IPS DF 4.7 (cell line): ENCODE results near the gene SPOCK1.
A peak's percentile ranks its signal among the peaks of the same experiment; 100 is the strongest.

Source experiments
- DNase-seq: peaks from one replicate; pipeline ENCODE4 v3.0.0-alpha.2; 2013; ENCODE audit warnings: low spot score; ENCODE audit errors: extremely low read depth

Gene SPOCK1

DNA sequence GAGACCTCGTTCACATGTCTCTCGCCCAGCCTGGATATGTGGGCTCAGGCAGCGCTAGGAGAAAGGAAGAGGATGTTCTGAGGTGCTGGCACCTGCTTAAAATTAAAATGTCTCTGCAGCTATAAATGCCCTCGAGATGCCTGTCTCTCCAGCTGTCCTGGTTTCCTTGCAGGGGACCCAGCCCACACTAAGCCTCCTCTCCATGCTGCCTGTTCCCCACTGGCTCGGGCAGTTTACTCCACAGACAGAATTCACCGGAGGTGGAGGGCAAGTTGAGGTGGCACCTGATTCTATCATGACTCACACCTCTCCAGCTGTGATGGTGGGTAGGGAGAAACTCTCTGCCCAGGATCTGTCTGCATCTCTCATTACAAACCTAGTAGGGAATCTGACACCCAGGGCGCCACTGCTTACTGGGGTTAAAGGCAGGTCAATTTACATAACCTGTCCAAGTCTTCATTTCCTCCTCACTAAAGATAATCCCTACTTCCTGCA lies 420.9 kb downstream of the SPOCK1 start:
- DNase-seq, result no peak

DNA sequence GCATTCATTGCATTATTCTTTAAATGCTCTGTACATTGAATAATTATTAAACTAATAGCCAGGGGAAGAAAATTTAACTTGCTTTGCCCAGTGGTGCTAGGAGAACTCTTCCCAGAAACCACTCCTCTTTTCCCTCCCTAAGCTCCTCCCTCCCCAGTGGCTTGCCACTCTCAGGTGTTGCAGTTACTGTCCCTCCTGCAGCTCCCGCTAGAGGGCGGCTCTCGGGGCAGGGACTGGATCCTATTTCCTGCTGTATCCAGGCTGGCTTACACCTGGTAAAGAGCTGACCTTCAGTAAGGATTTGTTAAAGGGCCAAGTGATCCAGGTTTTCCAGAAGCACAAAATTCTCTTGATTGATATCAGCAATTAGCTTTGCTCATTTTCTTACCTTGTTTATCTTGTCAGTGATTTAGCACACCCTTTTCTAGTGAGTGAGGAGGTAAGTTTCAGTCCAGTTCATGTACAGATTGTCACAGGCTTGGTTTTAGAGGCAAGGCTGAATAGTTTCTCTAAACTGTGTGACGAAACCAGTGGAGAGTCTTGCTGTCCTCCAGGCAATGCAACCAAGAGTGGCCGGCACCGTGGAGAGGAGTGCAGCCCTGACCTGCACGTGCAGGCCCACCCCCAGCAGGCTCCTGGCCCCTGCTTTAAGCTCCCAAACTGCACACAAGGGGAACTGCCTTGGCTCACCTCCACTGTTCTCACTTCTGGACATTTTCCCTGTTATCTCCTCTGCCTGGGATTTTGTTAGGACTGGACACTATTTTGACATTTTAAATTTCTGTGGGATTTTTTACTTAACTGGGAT lies 423.8 kb downstream of the SPOCK1 start:
- DNase-seq, result peak; percentile 64

DNA sequence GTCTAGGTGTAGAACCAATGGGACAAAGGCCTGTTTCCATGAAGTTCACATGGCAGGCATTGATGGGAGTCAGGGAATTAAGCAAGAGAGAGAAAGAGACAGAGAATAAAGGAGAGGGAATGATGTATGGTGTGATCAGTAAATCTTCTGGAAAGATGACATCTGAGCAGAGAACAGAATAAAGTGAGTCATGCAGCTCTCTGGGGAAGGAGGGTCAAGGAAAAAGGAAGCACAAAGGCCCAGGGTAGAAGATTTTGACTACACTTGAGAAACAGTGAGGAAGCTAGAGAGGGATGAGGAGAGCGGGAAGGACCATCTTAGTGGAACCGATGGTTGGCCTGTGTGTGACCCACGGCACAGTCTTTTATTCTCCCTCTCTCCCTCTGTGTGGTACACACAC lies 425.9 kb downstream of the SPOCK1 start:
- DNase-seq, result no peak

DNA sequence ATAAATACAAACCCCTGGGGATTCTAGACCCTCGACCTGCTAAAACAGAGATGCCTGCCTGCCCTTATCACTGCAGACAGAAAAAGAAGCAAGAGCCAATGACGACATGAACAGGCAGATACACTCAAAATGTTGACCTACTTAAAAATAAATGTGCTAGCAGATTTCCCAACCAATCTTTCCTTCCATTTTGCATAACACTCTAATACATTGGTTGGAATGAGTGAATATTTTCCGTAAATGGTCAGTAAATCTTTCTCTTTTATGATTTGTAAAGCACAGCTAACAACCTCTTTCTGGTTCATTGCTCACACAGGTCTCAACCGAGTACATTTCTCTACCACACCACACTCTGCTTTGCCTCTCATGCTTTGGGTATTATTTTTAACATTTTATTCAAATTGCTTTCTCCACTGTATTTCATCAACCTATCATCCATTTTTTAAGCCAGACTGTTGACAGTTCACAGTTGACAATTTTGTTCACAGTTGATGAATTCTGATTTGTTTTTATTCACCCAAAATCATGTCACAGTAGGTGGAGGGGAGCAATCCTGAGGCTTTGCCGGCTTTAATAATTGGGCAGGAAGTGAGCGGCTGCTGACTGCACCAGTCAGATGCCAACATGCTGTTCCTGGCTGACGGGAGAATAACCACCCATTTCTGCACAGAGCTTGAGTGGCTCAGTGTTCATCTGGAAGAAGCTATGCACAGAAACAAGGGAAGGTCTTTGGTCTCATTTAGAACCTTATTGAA lies 426.6 kb downstream of the SPOCK1 start:
- no peak for DNase-seq

DNA sequence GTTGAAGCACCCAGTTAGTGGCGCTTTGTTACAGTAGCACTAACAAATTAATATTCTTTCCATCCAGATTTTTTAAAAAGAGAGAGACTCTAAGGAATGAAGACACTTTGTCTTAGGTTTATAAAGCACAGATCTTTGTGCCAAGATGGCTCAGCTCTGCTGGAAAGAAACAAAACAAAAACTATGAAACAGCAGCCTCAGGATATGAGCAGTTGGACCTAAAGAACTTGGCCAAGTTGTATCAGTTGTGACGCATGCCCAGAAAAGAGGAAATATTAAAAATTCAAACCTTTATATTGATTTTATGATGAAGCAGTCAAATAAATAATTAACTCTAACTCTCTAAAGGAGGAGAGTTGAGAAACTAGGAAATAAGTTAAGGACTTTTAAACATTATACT lies 427.2 kb downstream of the SPOCK1 start:
- DNase-seq, result no peak

DNA sequence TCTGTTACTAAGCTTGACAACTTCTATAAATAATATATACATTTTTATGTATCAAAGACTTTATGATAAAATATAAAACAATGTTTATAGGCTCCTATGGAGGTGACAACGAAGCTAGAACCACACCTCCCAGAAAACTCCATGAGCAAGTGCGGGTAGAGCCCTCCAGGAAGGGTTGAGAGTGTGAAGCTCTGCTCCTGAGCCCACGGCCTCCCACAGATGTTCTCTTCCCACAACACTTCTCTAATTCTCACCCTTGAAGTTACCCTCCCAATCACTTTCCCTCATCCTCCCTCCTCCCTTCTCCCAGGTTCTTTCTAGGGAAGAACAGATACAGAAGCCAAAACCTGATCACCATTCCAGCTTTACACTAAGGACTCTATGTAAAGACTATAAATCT lies 427.6 kb downstream of the SPOCK1 start:
- no peak for DNase-seq

DNA sequence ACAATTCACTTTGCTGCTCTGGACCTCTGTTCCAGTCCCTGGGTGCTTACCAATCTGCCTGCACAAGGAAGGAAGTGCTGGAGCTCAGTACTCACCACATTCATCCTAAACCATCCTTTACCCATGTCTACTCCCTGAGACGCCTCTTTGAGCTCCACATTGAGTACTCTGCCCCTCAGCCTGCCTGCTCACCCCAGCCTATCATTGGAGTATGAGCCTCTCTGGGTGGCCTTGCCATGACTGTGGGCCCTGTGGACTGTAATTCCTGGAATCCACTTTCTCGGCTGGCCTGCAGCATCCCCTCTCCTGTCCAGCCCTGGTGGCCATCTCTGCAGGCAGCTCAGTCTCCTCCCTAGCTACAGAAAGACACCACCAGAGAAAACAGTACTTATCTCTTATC lies 428.6 kb downstream of the SPOCK1 start:
- DNase-seq, result no peak

DNA sequence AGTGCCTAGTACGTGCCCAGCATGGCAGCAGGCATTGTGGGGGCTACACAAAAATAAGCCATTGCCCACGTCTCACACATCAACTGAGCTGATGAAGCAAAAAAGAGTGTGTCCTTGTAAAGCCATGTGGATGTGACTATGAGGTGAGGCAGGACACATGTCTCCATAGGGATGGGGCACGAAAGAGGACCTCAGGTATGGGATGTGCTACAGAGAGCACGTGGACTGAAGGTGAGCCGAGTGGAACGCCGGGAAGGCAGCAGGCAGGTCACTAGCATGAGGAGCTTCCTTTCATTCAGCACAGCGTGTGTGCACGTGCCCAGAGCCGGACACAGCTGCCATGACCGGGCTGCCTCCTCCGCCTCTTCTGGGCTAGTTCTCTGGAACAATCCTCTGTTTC lies 429.8 kb downstream of the SPOCK1 start:
- no peak for DNase-seq

DNA sequence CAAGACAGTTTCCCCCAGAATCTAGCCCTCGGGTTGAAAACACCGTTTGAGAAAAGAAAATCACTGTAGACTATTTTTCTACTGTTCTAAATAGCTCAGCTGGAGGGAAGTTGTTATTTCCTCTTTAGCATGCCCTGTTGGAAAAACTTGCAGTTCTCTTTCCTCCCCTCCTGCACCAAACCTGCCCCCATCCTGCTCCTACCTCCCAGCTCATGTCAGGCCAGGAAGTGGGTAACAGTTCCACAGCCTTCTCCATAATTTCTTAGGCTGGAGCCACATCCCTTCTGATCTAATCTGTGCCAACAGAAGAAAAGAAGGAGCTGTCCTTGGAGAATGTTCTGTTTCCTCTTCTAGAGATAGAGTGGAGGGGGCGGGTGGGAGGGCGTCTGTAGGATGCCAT lies 437.7 kb downstream of the SPOCK1 start:
- DNase-seq, result no peak

DNA sequence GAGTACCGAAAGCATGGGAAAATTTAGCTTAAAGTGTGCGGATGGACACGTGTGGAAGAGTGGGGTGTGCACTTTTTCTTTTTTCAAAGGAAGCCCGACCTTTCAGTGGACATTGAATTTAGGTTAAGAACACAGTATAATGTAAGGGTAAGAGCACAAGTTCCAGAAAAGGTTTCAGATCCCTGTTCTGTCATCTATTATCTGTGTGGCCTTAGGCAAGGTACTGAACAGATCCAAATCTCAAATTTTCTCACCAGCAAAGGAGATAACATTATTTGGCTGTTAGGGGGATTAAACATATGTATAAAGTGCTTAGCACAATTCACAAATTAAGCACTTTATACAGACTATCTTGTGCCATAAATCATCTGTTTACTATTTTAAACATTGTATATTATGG lies 441.0 kb downstream of the SPOCK1 start:
- no peak for DNase-seq

DNA sequence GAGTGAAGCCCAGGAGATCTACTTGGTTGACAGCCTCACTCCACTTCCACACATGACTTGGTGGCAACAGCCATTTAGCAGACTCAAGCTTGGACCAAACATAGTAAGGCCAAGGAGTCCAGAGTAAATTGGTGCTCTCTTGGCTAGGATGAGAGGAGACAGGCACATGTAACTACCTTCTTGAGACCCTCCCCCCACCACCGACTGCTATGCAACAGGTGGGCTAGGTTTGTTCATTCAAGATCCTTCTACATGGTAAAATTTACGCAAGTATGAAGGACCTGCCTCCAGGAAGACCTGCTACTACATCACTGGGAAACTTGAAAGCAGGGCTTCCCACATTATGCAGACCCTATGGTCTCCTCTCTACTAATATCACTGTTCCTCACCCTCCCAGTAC lies 442.4 kb downstream of the SPOCK1 start:
- no peak for DNase-seq

DNA sequence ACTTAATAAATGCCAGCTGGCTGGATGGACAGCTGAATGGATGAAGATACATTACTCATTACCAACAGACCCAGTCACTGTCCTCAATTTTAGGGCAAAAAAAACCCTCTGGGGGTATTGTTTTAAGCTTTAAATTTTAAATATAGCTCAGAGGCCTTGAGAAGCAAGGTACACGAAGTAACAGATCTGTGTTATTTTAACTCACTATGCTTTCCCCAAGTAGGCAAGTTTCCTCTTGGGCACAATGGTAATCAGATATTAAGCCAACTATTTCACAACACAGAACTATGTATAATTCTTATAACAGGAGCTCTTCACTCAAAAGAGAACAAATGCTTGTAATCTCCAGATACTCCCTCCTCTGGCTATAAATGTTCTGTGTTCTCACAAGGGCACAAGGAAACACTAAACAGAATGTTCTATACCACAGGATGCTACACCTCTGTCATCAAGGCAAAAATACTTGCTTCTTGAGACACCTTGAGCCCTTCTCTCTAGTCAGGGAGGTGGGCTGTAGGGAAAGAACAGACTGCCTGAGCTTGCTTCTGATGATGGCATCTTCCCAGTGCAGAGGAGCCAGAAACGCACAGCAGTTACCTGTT lies 443.8 kb downstream of the SPOCK1 start:
- no peak for DNase-seq

DNA sequence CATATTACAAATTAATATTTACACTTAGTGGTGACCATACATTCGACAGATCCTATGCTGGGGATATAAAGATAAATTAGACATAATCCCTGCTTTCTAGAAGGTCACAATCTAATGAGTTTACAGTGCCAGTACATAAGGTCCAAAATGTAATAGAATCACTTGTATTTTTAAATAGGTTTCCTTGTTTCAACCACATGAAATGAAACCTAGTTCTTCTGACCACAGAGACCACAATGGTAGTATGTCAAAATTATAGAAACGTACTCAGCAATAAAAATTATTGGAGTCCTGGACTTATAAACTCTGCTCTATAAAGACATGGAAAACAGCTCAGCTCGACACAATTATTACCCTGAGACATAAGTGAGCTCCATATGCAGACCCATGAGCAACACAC lies 444.3 kb downstream of the SPOCK1 start:
- no peak for DNase-seq

DNA sequence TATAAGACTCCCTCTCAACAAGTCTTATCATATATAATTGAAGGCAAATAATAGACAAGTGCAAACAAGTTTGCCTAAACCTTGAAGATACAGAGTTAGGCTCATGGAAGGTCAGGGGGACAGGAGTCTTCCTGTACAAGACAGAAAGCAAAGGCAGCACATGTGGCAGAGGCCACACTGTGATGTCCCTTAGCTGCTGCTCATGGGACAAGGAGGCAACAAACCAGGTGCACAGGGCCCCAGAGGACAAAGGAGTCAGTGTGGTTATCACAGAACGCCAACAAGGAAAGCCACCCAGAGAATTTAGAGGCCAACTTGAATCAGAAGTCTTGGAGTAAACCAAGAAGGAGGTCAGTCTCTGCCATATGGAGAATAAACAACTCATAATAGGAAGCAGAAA lies 444.8 kb downstream of the SPOCK1 start:
- no peak for DNase-seq

DNA sequence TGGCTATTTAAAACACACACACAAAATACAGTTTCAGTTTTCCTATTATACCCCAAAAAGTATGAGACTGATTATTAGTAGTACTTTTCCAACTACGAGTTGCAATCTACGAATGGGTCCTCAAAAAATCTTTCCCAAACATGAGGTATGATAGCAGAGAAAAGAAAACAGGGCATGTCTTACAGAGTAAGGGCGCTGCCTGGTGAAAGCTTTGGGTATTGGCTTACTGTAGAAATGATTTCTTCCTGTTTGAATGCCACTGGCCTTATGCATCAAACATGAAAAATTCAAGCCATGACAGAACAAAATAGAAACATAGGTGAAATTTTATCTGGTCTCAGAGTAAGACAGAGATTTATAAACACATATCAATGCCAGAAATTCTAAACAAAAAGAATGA lies 448.0 kb downstream of the SPOCK1 start:
- no peak for DNase-seq

DNA sequence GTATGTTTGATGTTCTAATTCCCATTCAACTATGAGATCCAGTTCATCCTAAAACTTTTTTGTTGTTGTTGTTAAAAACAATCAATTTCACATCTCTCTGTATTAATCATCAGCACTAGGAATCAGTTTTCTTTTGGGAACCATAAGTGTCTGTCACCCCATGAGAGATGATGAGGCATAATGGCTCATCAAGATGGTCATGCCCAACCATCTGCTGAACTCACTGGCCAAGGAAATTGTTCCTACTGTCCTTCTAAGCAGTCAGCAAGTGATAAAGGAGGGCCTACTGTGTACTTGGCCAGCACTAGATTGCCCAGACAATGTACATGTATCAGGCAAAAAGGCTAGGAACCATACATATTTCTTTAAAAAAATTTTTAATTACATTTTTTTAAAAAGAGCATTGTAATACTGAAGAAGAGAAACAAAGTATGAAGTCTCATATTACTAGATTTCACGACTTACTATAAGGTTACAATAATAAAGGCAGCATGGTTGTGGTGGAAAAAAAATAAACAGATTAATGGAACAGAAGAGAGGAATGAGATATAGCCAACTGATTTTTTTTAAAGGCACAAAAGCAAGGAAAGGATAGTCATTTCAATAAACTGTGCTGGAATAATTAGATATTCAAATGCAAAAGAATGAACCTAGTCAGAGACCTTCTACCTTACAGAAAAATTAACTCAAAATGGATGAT lies 458.3 kb downstream of the SPOCK1 start:
- DNase-seq, result no peak

DNA sequence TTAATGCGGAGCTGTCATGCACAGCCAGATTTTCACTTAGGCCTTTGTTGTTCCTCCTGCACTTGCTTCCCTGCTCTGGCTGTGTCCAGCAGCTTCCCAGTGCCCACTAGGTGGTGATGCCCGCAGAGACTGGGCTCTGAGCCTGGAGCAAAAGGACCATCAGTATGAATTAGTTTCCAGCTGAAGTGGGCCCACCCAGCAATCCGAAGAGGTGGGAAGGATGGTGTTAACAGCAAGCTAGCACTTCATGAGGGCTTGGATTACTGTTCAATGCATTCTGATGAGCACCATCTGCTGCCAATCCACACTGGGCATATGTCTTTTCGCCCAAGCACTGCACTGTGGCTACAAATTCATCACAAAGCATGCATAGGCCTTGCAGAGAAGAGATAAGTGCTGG lies 459.1 kb downstream of the SPOCK1 start:
- no peak for DNase-seq

DNA sequence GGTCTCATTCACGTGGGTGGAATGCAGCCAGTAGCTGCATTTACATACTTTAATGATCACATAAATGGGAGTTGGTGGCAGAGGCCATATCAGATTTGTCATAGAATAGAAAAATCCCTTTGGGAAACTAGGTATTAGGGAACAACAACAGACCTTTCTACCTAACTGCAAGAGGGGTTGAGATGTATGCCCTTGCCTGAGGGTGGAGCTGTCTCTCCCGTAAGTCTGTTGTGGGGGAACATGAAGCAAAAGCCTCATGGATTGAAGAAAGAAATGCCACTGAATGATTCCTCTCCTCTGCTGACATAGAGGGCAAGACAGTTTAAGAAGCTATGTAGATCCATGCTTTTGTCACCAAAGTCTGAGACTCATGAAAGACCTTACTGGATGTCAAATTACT lies 461.3 kb downstream of the SPOCK1 start:
- no peak for DNase-seq

DNA sequence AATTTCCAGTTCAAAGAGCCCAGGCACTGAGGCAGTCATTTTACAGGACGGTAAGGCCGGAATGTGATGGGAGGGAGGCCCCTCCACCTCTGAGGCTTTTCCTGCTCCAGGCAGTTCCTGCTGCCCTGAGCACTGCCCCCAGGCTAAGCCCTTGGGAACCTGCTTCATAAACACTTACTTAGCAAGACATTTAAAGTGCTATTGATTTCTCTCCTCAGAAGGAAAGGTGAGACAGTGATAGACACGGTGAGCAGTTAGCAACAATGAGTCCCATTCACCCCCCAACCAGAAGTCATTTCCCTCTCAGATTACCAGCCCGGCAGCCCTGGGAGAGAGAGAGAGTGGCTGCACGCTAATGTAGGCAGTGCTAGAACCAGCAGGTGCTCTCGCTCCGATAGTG lies 462.5 kb downstream of the SPOCK1 start:
- no peak for DNase-seq

DNA sequence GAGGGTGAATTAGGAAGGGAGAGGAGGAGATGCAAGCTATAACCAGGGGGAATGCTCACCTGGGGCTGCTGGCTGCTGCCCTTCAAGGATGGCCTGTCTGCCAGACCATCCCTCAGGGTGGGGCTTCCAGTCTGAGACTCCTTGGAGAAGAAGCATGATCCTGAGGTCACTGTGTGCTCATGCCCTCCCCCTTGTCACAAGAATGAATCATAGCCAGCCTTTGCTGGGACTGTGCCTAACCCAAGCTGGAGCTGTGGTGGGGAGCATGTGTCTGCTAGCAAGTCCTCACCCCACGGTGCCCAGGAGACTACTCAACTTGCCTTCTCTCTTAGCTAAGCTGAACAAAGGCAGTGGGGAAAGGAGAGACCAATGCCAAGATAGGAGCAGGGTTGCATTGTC lies 463.6 kb downstream of the SPOCK1 start:
- no peak for DNase-seq

DNA sequence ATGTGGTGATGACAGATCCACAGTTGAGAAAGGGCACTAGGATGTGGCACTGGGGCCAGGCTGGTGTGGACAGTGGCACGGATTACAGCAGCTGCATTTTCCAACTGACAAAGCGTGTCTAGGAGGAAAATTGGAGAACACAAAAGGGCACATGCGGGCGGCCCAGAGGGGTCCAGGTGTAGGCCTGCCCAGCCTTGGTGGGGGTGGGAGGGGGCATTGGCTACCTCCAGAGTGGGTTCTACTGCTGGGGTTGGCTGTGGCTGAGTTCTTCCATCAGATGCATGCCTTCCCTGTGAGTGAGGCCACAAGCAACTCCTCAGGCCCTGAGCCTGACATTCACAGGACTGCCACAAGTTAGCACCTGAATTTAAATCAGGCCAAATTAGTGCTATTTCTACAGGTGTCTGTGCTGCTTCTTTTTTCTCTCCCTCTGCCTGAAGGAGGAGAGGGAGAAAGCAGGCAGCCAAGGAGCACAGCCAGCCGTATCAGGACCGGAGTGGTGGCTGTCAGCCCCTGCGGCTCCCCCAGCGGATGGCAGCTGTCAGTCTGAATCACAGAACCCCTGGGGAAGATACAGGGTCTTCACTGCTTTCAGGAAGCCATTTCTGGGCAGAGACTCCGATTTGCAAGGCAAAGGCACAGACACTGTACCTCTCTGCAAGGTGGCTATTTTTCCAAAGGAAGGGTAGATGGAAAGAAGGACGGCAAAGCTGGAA lies 464.2 kb downstream of the SPOCK1 start:
- no peak for DNase-seq
